ENCODE data around the gene LLGL1. TPM values are rescaled to one million over a fixed set of nuclear protein-coding genes. Genes with fewer than 3 reads are reported as not detected.

LLGL1 gene
- 10 to 100 TPM in 3 of 4 donors, 1 to 10 TPM in 1; 9.7 to 21.0 (median 15.7) TPM for total RNA-seq

DNA sequence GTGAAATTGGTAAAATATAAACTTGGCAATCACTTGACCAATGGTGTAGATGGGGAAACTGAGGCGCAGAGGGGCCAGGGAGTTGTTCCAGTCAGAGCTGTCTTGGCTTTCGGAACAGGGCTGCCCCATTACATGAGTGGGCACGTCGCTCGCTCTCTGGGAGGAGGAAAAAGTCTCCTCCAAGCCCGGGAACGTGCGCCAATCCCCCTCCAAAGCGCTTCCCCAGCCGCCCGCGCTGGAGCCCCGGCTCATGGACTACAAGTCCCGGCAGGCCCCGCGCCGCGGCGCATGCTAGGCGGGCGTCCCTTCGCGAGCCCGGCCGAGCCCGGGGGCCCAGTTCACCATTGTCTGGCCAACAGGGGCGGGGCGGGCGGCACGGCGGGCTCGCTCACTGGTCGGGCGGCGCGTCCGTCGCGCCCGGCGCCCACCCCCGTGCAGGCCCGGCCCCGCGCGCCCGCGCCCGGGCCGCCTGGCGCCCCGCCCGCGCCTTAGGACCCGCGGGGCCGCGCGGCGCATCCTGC, at the start of gene LLGL1:
TSS of gene LLGL1 (plus strand) at position 515 of the 521 bp plus-strand sequence. CDS start 48 bp downstream, outside the sequence.
- in situ Hi-C loops (cut with MboI; ENCODE audit: low sequenced_read_pairs in 4 of 4): loop anchor here in 1 of 4 donors (10.0 kb wide), 1 partner anchor 90 kb away; the partner anchor contains the start of genes SMCR8 and TOP3A
- TF ChIP-seq, protein P1, sequence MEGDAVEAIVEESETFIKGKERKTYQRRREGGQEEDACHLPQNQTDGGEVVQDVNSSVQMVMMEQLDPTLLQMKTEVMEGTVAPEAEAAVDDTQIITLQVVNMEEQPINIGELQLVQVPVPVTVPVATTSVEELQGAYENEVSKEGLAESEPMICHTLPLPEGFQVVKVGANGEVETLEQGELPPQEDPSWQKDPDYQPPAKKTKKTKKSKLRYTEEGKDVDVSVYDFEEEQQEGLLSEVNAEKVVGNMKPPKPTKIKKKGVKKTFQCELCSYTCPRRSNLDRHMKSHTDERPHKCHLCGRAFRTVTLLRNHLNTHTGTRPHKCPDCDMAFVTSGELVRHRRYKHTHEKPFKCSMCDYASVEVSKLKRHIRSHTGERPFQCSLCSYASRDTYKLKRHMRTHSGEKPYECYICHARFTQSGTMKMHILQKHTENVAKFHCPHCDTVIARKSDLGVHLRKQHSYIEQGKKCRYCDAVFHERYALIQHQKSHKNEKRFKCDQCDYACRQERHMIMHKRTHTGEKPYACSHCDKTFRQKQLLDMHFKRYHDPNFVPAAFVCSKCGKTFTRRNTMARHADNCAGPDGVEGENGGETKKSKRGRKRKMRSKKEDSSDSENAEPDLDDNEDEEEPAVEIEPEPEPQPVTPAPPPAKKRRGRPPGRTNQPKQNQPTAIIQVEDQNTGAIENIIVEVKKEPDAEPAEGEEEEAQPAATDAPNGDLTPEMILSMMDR (IDR thresholded peaks at IDR 0.05 in 4 of 5, conservative IDR thresholded peaks at IDR 0.05 in 1 of 5): no peak
- TF ChIP-seq POLR2A (IDR thresholded peaks at IDR 0.05): no peak
- peaks cover 16 to 17% of the 10 kb centered on the region in 2 donors for H3K4me1 ChIP-seq
- peak; percentile 93 to 95 for DNase-seq
- peak within 1 kb of the TSS; percentile 65 to 72 (median 71) for H3K27ac ChIP-seq
- ATAC-seq: peak; percentile 91
- no peaks in the 10 kb centered on the region for H3K36me3 ChIP-seq
- no peaks in the 10 kb centered on the region for H3K9me3 ChIP-seq
- peak within 1 kb of the TSS; percentile 50 to 78 (median 62) for H3K4me3 ChIP-seq
- no peaks in the 10 kb centered on the region for H3K27me3 ChIP-seq
- intact Hi-C loops (cut with DNase I; ENCODE audit: low total_unique reads): loop anchor here (1.0 to 2.0 kb wide), 3 partner anchors 36 to 90 kb away; partner anchors contain the start of genes ALKBH5, MIEF2 and SMCR8

DNA sequence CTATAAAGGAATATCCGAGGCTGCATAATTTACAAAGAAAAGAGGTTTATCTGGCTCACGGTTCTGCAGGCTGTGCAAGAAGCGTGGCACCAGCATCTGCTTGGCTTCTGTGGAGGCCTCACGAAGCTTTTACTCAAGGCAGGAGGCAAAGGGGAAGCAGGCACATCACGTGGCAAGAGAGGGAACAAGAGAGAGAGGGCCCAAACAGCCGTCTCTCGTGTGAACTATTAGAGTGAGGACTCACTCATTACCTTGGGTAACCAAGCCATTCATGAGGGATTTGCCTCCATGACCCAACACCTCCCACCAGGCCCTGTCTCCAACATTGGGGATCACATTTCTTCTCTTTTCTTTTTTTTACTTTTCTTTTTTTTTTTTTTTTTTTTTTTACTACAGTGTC, 49.3 kb upstream of the LLGL1 start:
- intact Hi-C loops (cut with DNase I; ENCODE audit: low total_unique reads) (no loop called here), in situ Hi-C loops (cut with MboI; ENCODE audit: low sequenced_read_pairs in 4 of 4) (no loop called here)
- ATAC-seq: no peak
- Histone ChIP-seq H3K27me3 (no peaks in the 10 kb centered on the region), H3K4me1 (peaks cover 0 to 4% of the 10 kb centered on the region in 2 donors), H3K27ac (no peak overlapping the region), H3K36me3 (no peaks in the 10 kb centered on the region), H3K4me3 (no peak overlapping the region), H3K9me3 (no peaks in the 10 kb centered on the region)
- TF ChIP-seq POLR2A (IDR thresholded peaks at IDR 0.05): no peak
- TF ChIP-seq, protein P1 (IDR thresholded peaks at IDR 0.05 in 4 of 5, conservative IDR thresholded peaks at IDR 0.05 in 1 of 5): no peak
- DNase-seq: no peak

DNA sequence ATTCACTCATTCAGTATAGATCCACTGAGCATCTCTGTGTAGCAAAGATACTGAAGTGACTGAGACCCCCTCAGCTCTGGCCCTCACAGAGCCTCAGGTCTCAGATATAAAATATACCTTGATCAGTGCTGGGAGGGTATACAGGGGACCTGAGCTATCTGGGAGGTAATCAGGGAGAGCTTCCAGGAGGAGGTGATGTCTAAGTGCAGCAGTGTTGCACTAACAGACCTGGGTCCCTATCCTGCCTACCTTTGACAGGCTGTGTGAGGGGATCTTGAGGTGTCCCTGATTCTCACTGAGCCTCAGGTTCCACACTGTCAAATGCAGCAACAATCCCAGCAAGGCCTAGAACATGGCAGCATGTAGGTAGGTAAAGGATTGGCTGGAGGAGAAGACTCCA, 48.3 kb upstream of the LLGL1 start:
- in situ Hi-C loops (cut with MboI; ENCODE audit: low sequenced_read_pairs in 4 of 4) (no loop called here), intact Hi-C loops (cut with DNase I; ENCODE audit: low total_unique reads) (no loop called here)
- TF ChIP-seq, protein P1 (IDR thresholded peaks at IDR 0.05 in 4 of 5, conservative IDR thresholded peaks at IDR 0.05 in 1 of 5): no peak
- no peak for TF ChIP-seq POLR2A (IDR thresholded peaks at IDR 0.05)

DNA sequence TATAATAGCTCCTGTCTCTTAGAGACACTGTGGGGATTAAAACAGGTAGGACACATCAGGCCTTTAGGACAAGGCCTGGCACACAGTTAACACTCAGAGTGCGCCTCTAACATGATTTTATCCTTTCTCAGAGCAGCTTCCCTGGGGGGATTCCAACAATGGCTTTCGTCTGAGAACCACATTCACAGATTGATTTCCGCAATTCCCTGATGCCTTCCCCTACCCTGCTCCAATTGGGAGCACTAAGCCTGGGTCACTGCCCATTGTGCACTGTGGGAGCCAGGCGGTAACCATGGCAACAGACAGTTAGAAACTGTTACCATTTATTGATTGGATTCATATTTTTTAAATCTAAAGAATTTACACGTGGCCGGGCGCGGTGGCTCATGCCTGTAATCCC, 47.7 kb upstream of the LLGL1 start:
- intact Hi-C loops (cut with DNase I; ENCODE audit: low total_unique reads) (no loop called here), in situ Hi-C loops (cut with MboI; ENCODE audit: low sequenced_read_pairs in 4 of 4) (no loop called here)
- TF ChIP-seq, protein P1 (IDR thresholded peaks at IDR 0.05 in 4 of 5, conservative IDR thresholded peaks at IDR 0.05 in 1 of 5): no peak
- TF ChIP-seq POLR2A (IDR thresholded peaks at IDR 0.05): no peak
- Histone ChIP-seq H3K4me1 (peaks cover 8 to 12% of the 10 kb centered on the region in 2 donors), H3K27ac (no peak overlapping the region), H3K9me3 (no peaks in the 10 kb centered on the region), H3K4me3 (no peak overlapping the region), H3K36me3 (no peaks in the 10 kb centered on the region), H3K27me3 (no peaks in the 10 kb centered on the region)
- ATAC-seq: no peak
- no peak for DNase-seq

More for the DNA sequence above, 48.3 kb upstream of the LLGL1 start:
- DNase-seq: no peak
- no peaks in the 10 kb centered on the region for H3K9me3 ChIP-seq
- no peak for ATAC-seq
- peaks cover 4 to 7% of the 10 kb centered on the region in 2 donors for H3K4me1 ChIP-seq
- H3K4me3 ChIP-seq: no peak overlapping the region
- H3K36me3 ChIP-seq: no peaks in the 10 kb centered on the region
- H3K27ac ChIP-seq: no peak overlapping the region
- H3K27me3 ChIP-seq: no peaks in the 10 kb centered on the region
